ENCODE results near the gene SIGLEC1. TPM values are rescaled to one million over a fixed set of nuclear protein-coding genes. Genes with fewer than 3 reads are reported as not detected.

Gene SIGLEC1
- total and polyA plus RNA-seq, 2 of the 4 experiments (the other 2 are of a cell fraction): not detected

- Histone ChIP-seq H4K8ac (ENCODE audit: low read depth in 2 of 2, low read length in 2 of 2) (no peak overlapping the region), H3K9ac (ENCODE audit: low read depth, low read length) (no peak overlapping the region), H3K23ac (ENCODE audit: low read depth, low read length) (no peak overlapping the region), H3K9me3 (ENCODE audit: control insufficient read depth, insufficient read depth, low read length) (peaks cover 2% of the 10 kb centered on the region; the same call in 1 of the 2 replicates), H3K56ac (ENCODE audit: extremely low read depth, insufficient read depth, low read length) (no peak overlapping the region), H3K4me3 (ENCODE audit: insufficient read depth, low read depth, low read length) (no peak overlapping the region), H2BK20ac (ENCODE audit: low read depth, low read length) (no peak overlapping the region), H3K79me1 (ENCODE audit: low read depth in 1 of 2, low read length in 2 of 2) (no peaks in the 10 kb centered on the region), H3K27ac (ENCODE audit: insufficient read depth, low read length) (no peak overlapping the region), H2AK9ac (replicated peaks; ENCODE audit: low read depth, low read length, poor library complexity) (no peak overlapping the region), H4K91ac (ENCODE audit: insufficient read depth, low read depth, low read length) (no peak overlapping the region), H2BK5ac (ENCODE audit: low read depth, low read length, poor library complexity, severe bottlenecking) (no peak overlapping the region), H2AK5ac (ENCODE audit: low read depth, low read length) (no peak overlapping the region), H2AFZ (replicated peaks; ENCODE audit: low read length, poor library complexity) (no peak overlapping the region), H4K5ac (ENCODE audit: low read depth, low read length) (no peak overlapping the region), H3K36me3 (ENCODE audit: control insufficient read depth, insufficient read depth, low read length) (no peaks in the 10 kb centered on the region), H2BK15ac (ENCODE audit: low read depth, low read length) (no peak overlapping the region), H3K4me1 (ENCODE audit: control insufficient read depth, insufficient read depth, low read length) (no peaks in the 10 kb centered on the region), H3K4me2 (ENCODE audit: low read depth, low read length) (no peak overlapping the region), H3K18ac (ENCODE audit: low read depth, low read length) (no peak overlapping the region), H3K14ac (replicated peaks; ENCODE audit: low read depth, low read length) (no peak overlapping the region), H3K9me1 (ENCODE audit: insufficient read depth, low read length) (no peaks in the 10 kb centered on the region), H2BK120ac (ENCODE audit: low read depth, low read length) (no peak overlapping the region), H3K4ac (ENCODE audit: low read depth, low read length) (no peak overlapping the region), H4K20me1 (ENCODE audit: insufficient read depth, low read length) (no peaks in the 10 kb centered on the region), H3K27me3 (ENCODE audit: control insufficient read depth, insufficient read depth, low read length) (peaks cover 33% of the 10 kb centered on the region)
- peak; percentile 62 for ATAC-seq (ENCODE audit: low read depth)
- intact Hi-C loops (cut with micrococcal nuclease) (no loop called here), in situ Hi-C loops (cut with MboI; ENCODE audit: low sequenced_read_pairs) (no loop called here), dilution Hi-C loops (cut with HindIII; ENCODE audit: low sequenced_read_pairs, unreplicated experiment) (no loop called here)
- no peak for TF ChIP-seq POLR2A (IDR thresholded peaks at IDR 0.05; ENCODE audit: low read depth, low read length)
- TF ChIP-seq, protein P1, sequence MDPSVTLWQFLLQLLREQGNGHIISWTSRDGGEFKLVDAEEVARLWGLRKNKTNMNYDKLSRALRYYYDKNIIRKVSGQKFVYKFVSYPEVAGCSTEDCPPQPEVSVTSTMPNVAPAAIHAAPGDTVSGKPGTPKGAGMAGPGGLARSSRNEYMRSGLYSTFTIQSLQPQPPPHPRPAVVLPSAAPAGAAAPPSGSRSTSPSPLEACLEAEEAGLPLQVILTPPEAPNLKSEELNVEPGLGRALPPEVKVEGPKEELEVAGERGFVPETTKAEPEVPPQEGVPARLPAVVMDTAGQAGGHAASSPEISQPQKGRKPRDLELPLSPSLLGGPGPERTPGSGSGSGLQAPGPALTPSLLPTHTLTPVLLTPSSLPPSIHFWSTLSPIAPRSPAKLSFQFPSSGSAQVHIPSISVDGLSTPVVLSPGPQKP (IDR thresholded peaks at IDR 0.05; ENCODE audit: borderline replicate concordance, low read depth, low read length): no peak
- TF ChIP-seq MAZ (IDR thresholded peaks at IDR 0.05; ENCODE audit: borderline replicate concordance, low read depth, low read length): no peak
- TF ChIP-seq MXI1 (IDR thresholded peaks at IDR 0.05; ENCODE audit: borderline replicate concordance, low read depth, low read length): no peak
- TF ChIP-seq RAD21 (IDR thresholded peaks at IDR 0.05; ENCODE audit: low read length): no peak
- no peak for TF ChIP-seq BHLHE40 (IDR thresholded peaks at IDR 0.05; ENCODE audit: low read depth, low read length)
- TF ChIP-seq NFE2L2 (IDR thresholded peaks at IDR 0.05; ENCODE audit: low read depth, low read length): no peak
- TF ChIP-seq MAFK (IDR thresholded peaks at IDR 0.05; ENCODE audit: low read depth, low read length): no peak
- no peak for TF ChIP-seq CEBPB (IDR thresholded peaks at IDR 0.05; ENCODE audit: low read depth, low read length)
- TF ChIP-seq, protein P2, sequence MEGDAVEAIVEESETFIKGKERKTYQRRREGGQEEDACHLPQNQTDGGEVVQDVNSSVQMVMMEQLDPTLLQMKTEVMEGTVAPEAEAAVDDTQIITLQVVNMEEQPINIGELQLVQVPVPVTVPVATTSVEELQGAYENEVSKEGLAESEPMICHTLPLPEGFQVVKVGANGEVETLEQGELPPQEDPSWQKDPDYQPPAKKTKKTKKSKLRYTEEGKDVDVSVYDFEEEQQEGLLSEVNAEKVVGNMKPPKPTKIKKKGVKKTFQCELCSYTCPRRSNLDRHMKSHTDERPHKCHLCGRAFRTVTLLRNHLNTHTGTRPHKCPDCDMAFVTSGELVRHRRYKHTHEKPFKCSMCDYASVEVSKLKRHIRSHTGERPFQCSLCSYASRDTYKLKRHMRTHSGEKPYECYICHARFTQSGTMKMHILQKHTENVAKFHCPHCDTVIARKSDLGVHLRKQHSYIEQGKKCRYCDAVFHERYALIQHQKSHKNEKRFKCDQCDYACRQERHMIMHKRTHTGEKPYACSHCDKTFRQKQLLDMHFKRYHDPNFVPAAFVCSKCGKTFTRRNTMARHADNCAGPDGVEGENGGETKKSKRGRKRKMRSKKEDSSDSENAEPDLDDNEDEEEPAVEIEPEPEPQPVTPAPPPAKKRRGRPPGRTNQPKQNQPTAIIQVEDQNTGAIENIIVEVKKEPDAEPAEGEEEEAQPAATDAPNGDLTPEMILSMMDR (conservative IDR thresholded peaks at IDR 0.05; ENCODE audit: low read depth, low read length): no peak
- no peak for TF ChIP-seq RCOR1 (IDR thresholded peaks at IDR 0.05; ENCODE audit: insufficient replicate concordance, low read length)
- TF ChIP-seq, protein P3, sequence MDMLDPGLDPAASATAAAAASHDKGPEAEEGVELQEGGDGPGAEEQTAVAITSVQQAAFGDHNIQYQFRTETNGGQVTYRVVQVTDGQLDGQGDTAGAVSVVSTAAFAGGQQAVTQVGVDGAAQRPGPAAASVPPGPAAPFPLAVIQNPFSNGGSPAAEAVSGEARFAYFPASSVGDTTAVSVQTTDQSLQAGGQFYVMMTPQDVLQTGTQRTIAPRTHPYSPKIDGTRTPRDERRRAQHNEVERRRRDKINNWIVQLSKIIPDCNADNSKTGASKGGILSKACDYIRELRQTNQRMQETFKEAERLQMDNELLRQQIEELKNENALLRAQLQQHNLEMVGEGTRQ (IDR thresholded peaks at IDR 0.05; ENCODE audit: low read depth, low read length): no peak
- TF ChIP-seq SMC3 (IDR thresholded peaks at IDR 0.05; ENCODE audit: low read depth, low read length): no peak
- no peak for TF ChIP-seq RFX5 (IDR thresholded peaks at IDR 0.05; ENCODE audit: low read depth, low read length)
- no peak for TF ChIP-seq CHD1 (IDR thresholded peaks at IDR 0.05; ENCODE audit: low read depth, low read length)
- no peak for TF ChIP-seq FOS (IDR thresholded peaks at IDR 0.05; ENCODE audit: low read depth, low read length)
- peak; percentile 12 for DNase-seq
- ChIA-PET CTCF (interaction anchor here (2.2 kb wide), 1 partner anchor 30 kb away, joined by 8 read pairs; no protein-coding TSS in a partner anchor), POLR2A (ENCODE audit: unreplicated experiment) (no interaction called here)
- BruUV-seq (replicated peaks): no TSS peak
- WGBS, 2 experiments (ENCODE audit: extremely low coverage in 2 of 2, insufficient read length in 1 of 2): 93% methylated on average over 4 of the region's 10 CpGs; no CpG with 5 or more reads in 1 of the 2 experiments
Observed at GRCh38 chr20:3706774-3707507, 5.5 kb downstream of the SIGLEC1 start.

All from IMR-90 (cell line).